Testis (tissue), 5 donors: ENCODE data around the gene SYVN1. TPM values are rescaled to one million over a fixed set of nuclear protein-coding genes. Genes with fewer than 3 reads are reported as not detected.
A peak's percentile ranks its signal among the peaks of the same experiment; 100 is the strongest.

Experiments used
- DNase-seq: peaks from one replicate; pipeline ENCODE4 v3.0.0-alpha.2; 2019
- H3K27ac ChIP-seq, 2 donors: fragments of 200-600 bp; sonication (generic); one replicate each; pipeline ENCODE4 v1.5.1; 2019
- H3K27me3 ChIP-seq: fragments of 200-600 bp; sonication (generic); one replicate; pipeline ENCODE4 v1.5.1; 2019
- H3K36me3 ChIP-seq: fragments of 200-600 bp; sonication (generic); one replicate; pipeline ENCODE4 v1.5.1; 2017; ENCODE audit warnings: low read depth; ENCODE audit errors: missing control alignments
- H3K4me1 ChIP-seq: fragments of 200-600 bp; sonication (generic); one replicate; pipeline ENCODE4 v1.5.1; 2019
- H3K4me3 ChIP-seq, 2 donors: fragments of 200-600 bp; sonication (generic); one replicate each; pipeline ENCODE4 v1.5.1; 2017 to 2019
- H3K9me3 ChIP-seq: fragments of 200-600 bp; sonication (generic); one replicate; pipeline ENCODE4 v1.5.1; 2017
- CTCF ChIP-seq, 3 experiments: fragments of 450-650 bp in 2 of 3; fragments of 200-600 bp in 1 of 3; sonication (generic) in 1 of 3; IDR thresholded peaks; one replicate each; pipeline ENCODE4 v1.5.1; 2016 to 2019; ENCODE audit warnings: antibody characterized with exemption in 3 of 3, mild to moderate bottlenecking in 2 of 3, moderate library complexity in 1 of 3
- POLR2A ChIP-seq: fragments of 450-650 bp; IDR thresholded peaks from one replicate; pipeline ENCODE4 v1.6.1; 2017; ENCODE audit warnings: antibody characterized with exemption, mild to moderate bottlenecking, moderate library complexity
- WGBS, 2 donors: methylation state at CpG; one replicate each; pipeline ENCODE4 v1.1.5; 2018; 5-methylcytosine and 5-hydroxymethylcytosine counted together
- intact Hi-C: fragments of 100-400 bp; cut with DNase I; formaldehyde crosslinking; loops from one replicate; pipeline ENCODE4 v1.15.1; 2023; ENCODE audit warnings: low total_unique reads
- long read RNA-seq, 2 donors: transcript quantifications; one replicate each; lab custom pipeline, GENCODE V29; 2026
- polyA plus RNA-seq: library from polyadenylated mRNA; stranded (reverse); fragments of 350-450 nt; fragmentation: Illumina TruSeq; extraction: RNeasy Lipid Tissue Mini Kit (QIAGEN cat#74804); gene quantifications from one replicate; pipeline ENCODE4 v1.2.3, GENCODE V29; 2014; ENCODE audit warnings: low read depth, low replicate concordance; ENCODE audit not compliant: insufficient read depth
- total RNA-seq, 2 donors: library from RNA; depleted of rRNA; stranded (reverse); fragments of >200 nt; gene quantifications; one replicate each; pipeline ENCODE4 v1.2.3, GENCODE V29; 2016

Gene SYVN1
- 10 to 100 TPM; 67.4 to 87.2 TPM for total RNA-seq
- 62.0 TPM for polyA plus RNA-seq
- long read RNA-seq, donor 1, transcript SYVN1-203 (16 exons, 3,052 nt), result major isoform, 7 of 23 reads
- long read RNA-seq, donor 1, partial matches to known transcripts, result 13 of 23 reads
- long read RNA-seq, donor 1, other reads (novel, unspliced or antisense), result 0 of 23 reads
- long read RNA-seq, donor 2, partial matches to known transcripts, result 0 of 2 reads
- long read RNA-seq, donor 2, other reads (novel, unspliced or antisense), result 0 of 2 reads

GRCh38 chr11:65134240-65134951, at the start of gene SYVN1:
SYVN1 (minus strand) TSS chr11:65134519; CDS start chr11:65133601, 918 bp downstream.
- Histone ChIP-seq H3K27ac (peak within 1 kb of the TSS; percentile 95 to 98), H3K9me3 (no peaks in the 10 kb centered on the region), H3K27me3 (no peaks in the 10 kb centered on the region), H3K36me3 (no peaks in the 10 kb centered on the region), H3K4me3 (peak within 1 kb of the TSS; percentile 89 to 92), H3K4me1 (peaks cover 24% of the 10 kb centered on the region)
- TF ChIP-seq POLR2A (peak; percentile 84), CTCF (IDR thresholded peaks at IDR 0.05) (peak in 2 of 3 experiments; percentile 7 to 17)
- intact Hi-C loops, result no loop called here
- peak; percentile 94 for DNase-seq
- 0% methylated on average over 12 to 54 of the region's 60 CpGs for whole genome bisulfite sequencing, 2 donors

- H3K4me1 ChIP-seq, result peaks cover 16% of the 10 kb centered on the region
- H3K27ac ChIP-seq, result no peak overlapping the region
- H3K36me3 ChIP-seq, result no peaks in the 10 kb centered on the region
- intact Hi-C loops, result no loop called here
- no peak for DNase-seq
- TF ChIP-seq POLR2A, result no peak
- TF ChIP-seq CTCF (IDR thresholded peaks at IDR 0.05), result no peak
- no peak overlapping the region for H3K4me3 ChIP-seq
- H3K27me3 ChIP-seq, result no peaks in the 10 kb centered on the region
- 70 to 77% methylated on average over 9 to 19 of the region's 19 CpGs for WGBS, 2 donors
- H3K9me3 ChIP-seq, result no peaks in the 10 kb centered on the region
These were observed 49.0 kb upstream of the SYVN1 start for GRCh38 chr11:65183201-65183891.

- Histone ChIP-seq H3K4me3 (peak overlapping the region; percentile 64 to 79), H3K9me3 (no peaks in the 10 kb centered on the region), H3K27me3 (no peaks in the 10 kb centered on the region), H3K4me1 (peaks cover 16% of the 10 kb centered on the region), H3K36me3 (no peaks in the 10 kb centered on the region), H3K27ac (peak overlapping the region; percentile 76 to 85)
- 0 to 40% methylated on average over 5 to 23 of the region's 23 CpGs for WGBS, 2 donors
- no peak for TF ChIP-seq CTCF (IDR thresholded peaks at IDR 0.05)
- no peak for TF ChIP-seq POLR2A
- DNase-seq, result no peak
- intact Hi-C loops, result no loop called here
These were observed 48.2 kb upstream of the SYVN1 start for GRCh38 chr11:65182258-65183170.

GRCh38 chr11:65181569-65182257, 47.4 kb upstream of the SYVN1 start, which contains the start of gene CAPN1:
CAPN1 (plus strand) TSS chr11:65181928; CDS start chr11:65182702, 774 bp downstream.
- 0% methylated on average over 9 to 42 of the region's 43 CpGs for WGBS, 2 donors
- intact Hi-C loops, result no loop called here
- Histone ChIP-seq H3K27ac (peak within 1 kb of the TSS; percentile 76 to 85), H3K4me3 (peak within 1 kb of the TSS; percentile 64 to 79), H3K36me3 (no peaks in the 10 kb centered on the region), H3K9me3 (no peaks in the 10 kb centered on the region), H3K4me1 (peaks cover 16% of the 10 kb centered on the region), H3K27me3 (no peaks in the 10 kb centered on the region)
- no peak for TF ChIP-seq POLR2A
- no peak for TF ChIP-seq CTCF (IDR thresholded peaks at IDR 0.05)
- peak; percentile 69 for DNase-seq
